ENCODE data around the gene USP54. TPM values are rescaled to one million over a fixed set of nuclear protein-coding genes. Genes with fewer than 3 reads are reported as not detected.

USP54 gene
- total and polyA plus RNA-seq, 9 of the 15 experiments (the other 6 are each of a cell fraction or from before 2014, with no cell fraction given): 3.8 to 40.1 (median 16.9) TPM

- TF ChIP-seq, protein P1, sequence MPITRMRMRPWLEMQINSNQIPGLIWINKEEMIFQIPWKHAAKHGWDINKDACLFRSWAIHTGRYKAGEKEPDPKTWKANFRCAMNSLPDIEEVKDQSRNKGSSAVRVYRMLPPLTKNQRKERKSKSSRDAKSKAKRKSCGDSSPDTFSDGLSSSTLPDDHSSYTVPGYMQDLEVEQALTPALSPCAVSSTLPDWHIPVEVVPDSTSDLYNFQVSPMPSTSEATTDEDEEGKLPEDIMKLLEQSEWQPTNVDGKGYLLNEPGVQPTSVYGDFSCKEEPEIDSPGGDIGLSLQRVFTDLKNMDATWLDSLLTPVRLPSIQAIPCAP (CRISPR knock-in tag; IDR thresholded peaks at IDR 0.05; ENCODE audit: borderline replicate concordance): no peak
- no peak for TF ChIP-seq HOXB6 (CRISPR knock-in tag; IDR thresholded peaks at IDR 0.05; ENCODE audit: borderline replicate concordance)
- no peak for TF ChIP-seq ILK (tag; IDR thresholded peaks at IDR 0.05; ENCODE audit: borderline replicate concordance, low read depth)
- no peak for TF ChIP-seq ZBED1 (IDR thresholded peaks at IDR 0.05)
- TF ChIP-seq ZNF449 (CRISPR knock-in tag; IDR thresholded peaks at IDR 0.05): no peak
- TF ChIP-seq, protein P2, sequence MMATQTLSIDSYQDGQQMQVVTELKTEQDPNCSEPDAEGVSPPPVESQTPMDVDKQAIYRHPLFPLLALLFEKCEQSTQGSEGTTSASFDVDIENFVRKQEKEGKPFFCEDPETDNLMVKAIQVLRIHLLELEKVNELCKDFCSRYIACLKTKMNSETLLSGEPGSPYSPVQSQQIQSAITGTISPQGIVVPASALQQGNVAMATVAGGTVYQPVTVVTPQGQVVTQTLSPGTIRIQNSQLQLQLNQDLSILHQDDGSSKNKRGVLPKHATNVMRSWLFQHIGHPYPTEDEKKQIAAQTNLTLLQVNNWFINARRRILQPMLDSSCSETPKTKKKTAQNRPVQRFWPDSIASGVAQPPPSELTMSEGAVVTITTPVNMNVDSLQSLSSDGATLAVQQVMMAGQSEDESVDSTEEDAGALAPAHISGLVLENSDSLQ (IDR thresholded peaks at IDR 0.05): no peak
- no peak for TF ChIP-seq ZNF717 (CRISPR knock-in tag; IDR thresholded peaks at IDR 0.05)
- TF ChIP-seq ZNF224 (CRISPR knock-in tag; IDR thresholded peaks at IDR 0.05): no peak
- no peak for TF ChIP-seq SNRNP70 (optimal IDR thresholded peaks at IDR 0.05; ENCODE audit: low read depth, low read length)
- TF ChIP-seq NR1H2 (CRISPR knock-in tag; IDR thresholded peaks at IDR 0.05): no peak
- TF ChIP-seq FOXA1 (IDR thresholded peaks at IDR 0.05; ENCODE audit: borderline replicate concordance): no peak
- TF ChIP-seq ZBTB43 (CRISPR knock-in tag; IDR thresholded peaks at IDR 0.05): 0 out of 2 replicates have a peak, but pooled peaks have one; percentile 18
- TF ChIP-seq AFF1 (IDR thresholded peaks at IDR 0.05; ENCODE audit: low read depth in 1 of 2, partially characterized antibody in 2 of 2): peak; percentile 13 to 34
- TF ChIP-seq NCOR1 (IDR thresholded peaks at IDR 0.05): no peak
- TF ChIP-seq ZNF354B (CRISPR knock-in tag; IDR thresholded peaks at IDR 0.05): no peak
- TF ChIP-seq U2AF2 (optimal IDR thresholded peaks at IDR 0.05; ENCODE audit: low read depth, low read length): no peak
- TF ChIP-seq TAF9B (IDR thresholded peaks at IDR 0.05; ENCODE audit: partially characterized antibody): no peak
- no peak for TF ChIP-seq ARHGAP35 (IDR thresholded peaks at IDR 0.05; ENCODE audit: partially characterized antibody)
- TF ChIP-seq CSDE1 (IDR thresholded peaks at IDR 0.05): no peak
- TF ChIP-seq NUFIP1 (IDR thresholded peaks at IDR 0.05; ENCODE audit: partially characterized antibody): no peak
- TF ChIP-seq TAL1 (IDR thresholded peaks at IDR 0.05): no peak
Observed at GRCh38 chr10:73625004-73625883, 34.1 kb upstream of the USP54 start (continued).

Data from K562 (cell line).